ENCODE measurements around the gene SSBP2. TPM values are rescaled to one million over a fixed set of nuclear protein-coding genes. Genes with fewer than 3 reads are reported as not detected.

Gene SSBP2
- total RNA-seq, 4 donors from 2014 or later, result 10.9 to 22.3 (median 14.9) TPM

- Histone ChIP-seq H3K9me3 (no peaks in the 10 kb centered on the region), H3K4me1 (peaks cover 0 to 13% (median 4%) of the 10 kb centered on the region in 4 donors), H3K36me3 (no peaks in the 10 kb centered on the region), H3K27ac (no peak overlapping the region), H3K27me3 (no peaks in the 10 kb centered on the region), H3K4me3 (no peak overlapping the region)
- DNase-seq, result no peak
- no peak for TF ChIP-seq POLR2A (IDR thresholded peaks at IDR 0.05)
- TF ChIP-seq CTCF (IDR thresholded peaks at IDR 0.05), result no peak
These were observed 32.5 kb upstream of the SSBP2 start for GRCh38 chr5:81783401-81783800.

- Histone ChIP-seq H3K4me1 (peaks cover 0 to 14% (median 5%) of the 10 kb centered on the region in 4 donors), H3K27me3 (no peaks in the 10 kb centered on the region), H3K36me3 (no peaks in the 10 kb centered on the region), H3K4me3 (no peak overlapping the region), H3K27ac (no peak overlapping the region), H3K9me3 (no peaks in the 10 kb centered on the region)
- DNase-seq, result no peak
- TF ChIP-seq CTCF (IDR thresholded peaks at IDR 0.05) (no peak), POLR2A (IDR thresholded peaks at IDR 0.05) (no peak)
These were observed 31.9 kb upstream of the SSBP2 start for GRCh38 chr5:81782811-81783210.

GRCh38 chr5:81779916-81780266, 29.0 kb upstream of the SSBP2 start:
- TF ChIP-seq CTCF (IDR thresholded peaks at IDR 0.05), result no peak
- TF ChIP-seq POLR2A (IDR thresholded peaks at IDR 0.05), result no peak
- Histone ChIP-seq H3K27ac (peak overlapping the region; percentile 70 to 77 (median 76)), H3K4me1 (peaks cover 0 to 14% (median 3%) of the 10 kb centered on the region in 4 donors), H3K4me3 (no peak overlapping the region), H3K36me3 (no peaks in the 10 kb centered on the region), H3K27me3 (no peaks in the 10 kb centered on the region), H3K9me3 (no peaks in the 10 kb centered on the region)
- DNase-seq, result no peak

- peak overlapping the region; percentile 2 to 46 (median 28) for H3K4me3 ChIP-seq
- H3K27ac ChIP-seq, result peak overlapping the region; percentile 70 to 77 (median 76)
- no peaks in the 10 kb centered on the region for H3K9me3 ChIP-seq
- DNase-seq, result peak; percentile 65 to 80 (median 68)
- TF ChIP-seq POLR2A (IDR thresholded peaks at IDR 0.05) (no peak), CTCF (IDR thresholded peaks at IDR 0.05) (no peak)
- H3K27me3 ChIP-seq, result no peaks in the 10 kb centered on the region
- H3K36me3 ChIP-seq, result no peaks in the 10 kb centered on the region
- peaks cover 0 to 14% (median 3%) of the 10 kb centered on the region in 4 donors for H3K4me1 ChIP-seq
These were observed 28.4 kb upstream of the SSBP2 start for GRCh38 chr5:81779125-81779915.

GRCh38 chr5:81778642-81779041, 27.7 kb upstream of the SSBP2 start:
- H3K27ac ChIP-seq, result peak overlapping the region; percentile 70 to 77 (median 76)
- H3K4me1 ChIP-seq, result peaks cover 0 to 14% (median 3%) of the 10 kb centered on the region in 4 donors
- no peak for TF ChIP-seq CTCF (IDR thresholded peaks at IDR 0.05)
- TF ChIP-seq POLR2A (IDR thresholded peaks at IDR 0.05), result no peak
- DNase-seq, result no peak
- H3K27me3 ChIP-seq, result no peaks in the 10 kb centered on the region
- H3K4me3 ChIP-seq, result peak overlapping the region; percentile 2 to 46 (median 28)
- H3K36me3 ChIP-seq, result no peaks in the 10 kb centered on the region
- no peaks in the 10 kb centered on the region for H3K9me3 ChIP-seq

All from Peyer's patch (tissue), 4 donors.